ENCODE results near the gene TMPRSS11E.

DNA sequence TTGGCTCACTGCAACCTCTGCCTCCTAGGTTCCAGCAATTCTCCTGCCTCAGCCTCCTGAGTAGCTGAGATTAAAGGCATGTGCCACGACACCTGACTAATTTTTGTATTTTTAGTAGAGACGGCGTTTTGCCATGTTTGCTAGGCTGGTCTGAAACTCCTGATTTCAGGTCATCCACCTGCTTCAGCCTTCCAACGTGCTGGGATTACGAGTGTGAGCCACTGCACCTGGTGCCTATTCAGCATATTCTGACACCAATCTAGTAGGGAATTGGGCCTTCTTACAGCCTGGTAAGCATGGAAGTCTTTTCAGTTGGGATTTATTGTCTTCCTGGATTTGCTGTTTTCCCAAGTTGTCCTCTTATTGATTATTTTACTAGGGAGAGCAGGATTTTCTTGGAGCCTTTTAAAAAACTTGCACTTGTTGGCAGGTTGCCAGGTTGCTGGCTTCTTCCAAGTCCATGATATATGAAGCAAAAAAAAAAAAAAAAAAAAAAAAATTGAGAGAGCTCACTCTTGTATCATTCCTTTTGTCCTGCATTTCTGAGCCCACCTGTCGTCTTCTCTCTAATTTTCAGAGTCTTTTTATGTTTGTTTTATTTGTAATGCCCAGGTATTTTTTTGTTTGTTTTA is 43.7 kb downstream of the TMPRSS11E start:
- TF ChIP-seq, protein P1, sequence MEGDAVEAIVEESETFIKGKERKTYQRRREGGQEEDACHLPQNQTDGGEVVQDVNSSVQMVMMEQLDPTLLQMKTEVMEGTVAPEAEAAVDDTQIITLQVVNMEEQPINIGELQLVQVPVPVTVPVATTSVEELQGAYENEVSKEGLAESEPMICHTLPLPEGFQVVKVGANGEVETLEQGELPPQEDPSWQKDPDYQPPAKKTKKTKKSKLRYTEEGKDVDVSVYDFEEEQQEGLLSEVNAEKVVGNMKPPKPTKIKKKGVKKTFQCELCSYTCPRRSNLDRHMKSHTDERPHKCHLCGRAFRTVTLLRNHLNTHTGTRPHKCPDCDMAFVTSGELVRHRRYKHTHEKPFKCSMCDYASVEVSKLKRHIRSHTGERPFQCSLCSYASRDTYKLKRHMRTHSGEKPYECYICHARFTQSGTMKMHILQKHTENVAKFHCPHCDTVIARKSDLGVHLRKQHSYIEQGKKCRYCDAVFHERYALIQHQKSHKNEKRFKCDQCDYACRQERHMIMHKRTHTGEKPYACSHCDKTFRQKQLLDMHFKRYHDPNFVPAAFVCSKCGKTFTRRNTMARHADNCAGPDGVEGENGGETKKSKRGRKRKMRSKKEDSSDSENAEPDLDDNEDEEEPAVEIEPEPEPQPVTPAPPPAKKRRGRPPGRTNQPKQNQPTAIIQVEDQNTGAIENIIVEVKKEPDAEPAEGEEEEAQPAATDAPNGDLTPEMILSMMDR (IDR thresholded peaks at IDR 0.05): no peak
- TF ChIP-seq EZH2 (IDR thresholded peaks at IDR 0.05): no peak
